ENCODE results near the gene TPCN2.

DNA sequence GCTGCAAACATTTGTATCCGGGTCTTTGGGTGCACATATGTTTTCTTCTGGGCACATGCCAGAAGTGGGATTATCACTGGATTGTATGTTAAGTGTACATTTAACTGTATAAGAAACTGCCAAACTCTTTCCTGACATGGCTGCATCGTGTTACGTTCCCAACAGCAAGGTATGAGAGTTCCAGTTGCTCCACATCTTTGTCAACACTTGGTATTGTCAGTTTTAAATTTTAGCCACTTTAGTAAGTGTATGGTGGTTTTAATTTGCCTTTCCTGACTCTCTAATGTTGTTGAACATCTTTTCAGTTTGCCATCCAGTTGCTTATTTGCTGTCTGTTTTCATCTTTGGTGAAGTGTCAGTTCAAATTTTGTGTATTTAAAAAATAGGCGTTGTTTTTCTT lies 84.5 kb downstream of the TPCN2 start:
- TF ChIP-seq POLR2A (IDR thresholded peaks at IDR 0.05) (no peak), CTCF (IDR thresholded peaks at IDR 0.05) (no peak)
